Measurements from ENCODE around the gene IVD. TPM values are rescaled to one million over a fixed set of nuclear protein-coding genes. Genes with fewer than 3 reads are reported as not detected.

IVD gene
- total RNA-seq, 1 experiment from 2014 or later = 58.9 TPM

- Histone ChIP-seq H3K4me2 (ENCODE audit: low read length) (peak overlapping the region; percentile 99; the same call in 1 of the 2 replicates), H3K27me3 (ENCODE audit: low read length) (no peaks in the 10 kb centered on the region), H3K9me2 (replicated peaks; ENCODE audit: low read length) (no peaks in the 10 kb centered on the region), H3K4me1 (ENCODE audit: insufficient read depth, low read length) (peaks cover 8% of the 10 kb centered on the region; the same call in 1 of the 2 replicates), H2AFZ (ENCODE audit: low read length) (no peak overlapping the region), H4K20me1 (ENCODE audit: low read length) (no peaks in the 10 kb centered on the region), H3K79me2 (ENCODE audit: low read length) (no peaks in the 10 kb centered on the region), H3F3A (ENCODE audit: low read length, unreplicated experiment) (no peaks in the 10 kb centered on the region), H3K9ac (ENCODE audit: low read length) (no peak overlapping the region), H3K9me3 (ENCODE audit: low read length) (no peaks in the 10 kb centered on the region), H3K36me3 (ENCODE audit: low read depth, low read length) (no peaks in the 10 kb centered on the region), H3K4me3 (ENCODE audit: low read length) (no peak overlapping the region), H3K27ac (ENCODE audit: low read length) (no peak overlapping the region)
- DNase-seq (no peak), ATAC-seq (no peak)
- ChIA-PET CTCF (interaction anchor here (0.5 kb wide), 1 partner anchor 18 kb away, joined by 4 read pairs; no protein-coding TSS in a partner anchor), POLR2A (ENCODE audit: unreplicated experiment) (no interaction called here)
- TF ChIP-seq CTCF (conservative IDR thresholded peaks at IDR 0.05; ENCODE audit: low read depth, low read length) = no peak
- TF ChIP-seq EZH2 (IDR thresholded peaks at IDR 0.05; ENCODE audit: low read length, unreplicated experiment) = no peak
- TF ChIP-seq EZH2phosphoT487 (IDR thresholded peaks at IDR 0.05; ENCODE audit: borderline replicate concordance, low read length) = no peak
- intact Hi-C loops (cut with micrococcal nuclease) = no loop called here
- no TSS peak for BruUV-seq (replicated peaks)
Measured at GRCh38 chr15:40357246-40357645, 48.3 kb upstream of the IVD start.

GRCh38 chr15:40357723-40358470, 47.7 kb upstream of the IVD start, which contains the start of gene DISP2:
TSS of gene DISP2 (plus strand) at chr15:40358219. CDS start at chr15:40358322, 103 bp downstream.
- Histone ChIP-seq H3K27me3 (ENCODE audit: low read length) (no peaks in the 10 kb centered on the region), H3K79me2 (ENCODE audit: low read length) (no peaks in the 10 kb centered on the region), H3K4me2 (ENCODE audit: low read length) (peak within 1 kb of the TSS; percentile 99), H3K4me1 (ENCODE audit: insufficient read depth, low read length) (peaks cover 8% of the 10 kb centered on the region; the same call in 1 of the 2 replicates), H3K27ac (ENCODE audit: low read length) (no peak within 1 kb of the TSS), H2AFZ (ENCODE audit: low read length) (peak within 1 kb of the TSS; percentile 95), H4K20me1 (ENCODE audit: low read length) (no peaks in the 10 kb centered on the region), H3K9me3 (ENCODE audit: low read length) (no peaks in the 10 kb centered on the region), H3K4me3 (ENCODE audit: low read length) (peak within 1 kb of the TSS; percentile 72), H3K9ac (ENCODE audit: low read length) (no peak within 1 kb of the TSS), H3K9me2 (replicated peaks; ENCODE audit: low read length) (no peaks in the 10 kb centered on the region), H3K36me3 (ENCODE audit: low read depth, low read length) (no peaks in the 10 kb centered on the region), H3F3A (ENCODE audit: low read length, unreplicated experiment) (no peaks in the 10 kb centered on the region)
- ChIA-PET POLR2A (ENCODE audit: unreplicated experiment) (interaction anchor here (0.7 kb wide), 1 partner anchor 15 kb away, joined by 4 read pairs; no protein-coding TSS in a partner anchor), CTCF (interaction anchor here (0.5 to 0.6 kb wide), 2 partner anchors 18 to 19 kb away, joined by 3 to 4 read pairs; no protein-coding TSS in a partner anchor)
- BruUV-seq (replicated peaks) = no TSS peak
- no peak for TF ChIP-seq CTCF (conservative IDR thresholded peaks at IDR 0.05; ENCODE audit: low read depth, low read length)
- TF ChIP-seq EZH2phosphoT487 (IDR thresholded peaks at IDR 0.05; ENCODE audit: borderline replicate concordance, low read length) = no peak
- TF ChIP-seq EZH2 (IDR thresholded peaks at IDR 0.05; ENCODE audit: low read length, unreplicated experiment) = no peak
- intact Hi-C loops (cut with micrococcal nuclease) = no loop called here
- ATAC-seq (peak; percentile 86), DNase-seq (peak; percentile 84)

Measured in PC-3 (cell line).